HG02678 (cell line): ENCODE measurements around the gene ISY1.
"Not testable (repeated sequence)": the region's sequence is repeated elsewhere in the genome, so short reads cannot be mapped to it uniquely, and the experiment has no call there.

Experiments
- ATAC-seq: cut with Tn5 transposase; IDR thresholded peaks from one replicate; pipeline ENCODE4 v1.9.1; 2021; ENCODE audit warnings: mild to moderate bottlenecking, moderate library complexity; ENCODE audit not compliant: unreplicated experiment

The ISY1 gene

DNA sequence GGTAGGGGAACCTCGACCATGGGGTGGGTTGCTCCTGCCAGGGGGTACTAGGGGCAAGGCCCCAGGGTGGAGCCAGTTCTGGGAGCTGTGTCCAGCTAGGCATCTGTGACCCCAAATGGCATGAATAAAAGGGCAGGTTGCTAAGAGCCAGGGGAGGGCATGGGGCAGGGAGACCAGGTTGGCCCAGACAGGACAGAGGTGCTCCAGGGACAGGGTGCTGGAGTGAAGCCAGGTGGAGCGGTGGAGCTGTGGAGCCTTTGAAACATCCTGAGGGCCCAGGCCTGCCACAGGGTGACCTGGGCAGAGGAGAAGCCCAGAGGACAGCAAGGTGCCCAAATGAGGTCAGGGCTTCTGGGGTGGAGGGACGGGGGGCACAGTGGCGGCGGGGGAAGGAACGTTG lies 72.6 kb downstream of the ISY1 start:
- ATAC-seq: not testable (repeated sequence)

DNA sequence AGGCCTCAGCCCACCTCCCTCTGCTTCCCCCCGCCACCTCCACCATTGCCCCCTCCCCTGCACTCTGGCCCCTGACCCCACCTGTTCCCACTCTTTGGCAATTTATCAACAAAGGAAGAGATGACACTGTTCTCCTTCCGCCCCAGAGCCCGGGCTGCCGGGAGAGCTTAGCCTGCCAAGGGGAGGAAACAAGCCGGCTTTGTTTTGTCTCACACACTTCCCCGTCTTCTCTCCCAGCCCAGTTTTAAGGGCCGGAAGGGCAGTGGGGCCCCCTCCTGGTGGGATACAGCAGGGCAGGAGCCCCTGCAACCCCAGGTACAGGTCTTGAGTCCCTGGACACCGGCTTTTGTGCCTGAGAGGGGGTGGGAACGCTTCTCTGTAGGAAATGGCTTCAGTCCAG lies 73.0 kb downstream of the ISY1 start:
- ATAC-seq: not testable (repeated sequence)

DNA sequence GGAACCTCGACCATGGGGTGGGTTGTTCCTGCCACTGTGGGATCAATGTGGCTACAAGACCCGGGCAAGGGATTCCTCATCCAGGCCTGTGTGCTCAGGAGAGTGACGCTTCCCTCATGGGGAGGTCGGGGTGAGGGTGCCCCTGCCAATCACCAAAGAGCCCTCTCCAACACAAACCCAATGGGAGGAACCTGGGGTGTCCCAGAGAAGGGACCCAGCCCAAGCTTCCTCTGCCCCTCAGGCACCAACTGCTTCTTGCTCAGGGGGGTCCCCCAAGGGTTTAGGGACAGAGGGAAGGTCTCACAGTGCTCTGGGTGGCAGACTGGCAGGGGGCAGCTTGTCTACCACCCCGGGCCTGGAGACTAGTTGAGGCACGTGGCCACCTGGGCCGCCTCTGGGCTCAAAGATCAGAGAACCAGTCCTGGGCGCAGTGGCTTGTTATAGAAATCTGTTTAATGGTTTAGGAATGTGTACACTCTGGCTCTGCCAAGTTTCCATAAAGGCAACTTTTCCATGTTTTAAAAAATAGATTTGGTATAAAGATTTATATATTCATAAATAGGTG lies 73.6 kb downstream of the ISY1 start:
- ATAC-seq: no peak

DNA sequence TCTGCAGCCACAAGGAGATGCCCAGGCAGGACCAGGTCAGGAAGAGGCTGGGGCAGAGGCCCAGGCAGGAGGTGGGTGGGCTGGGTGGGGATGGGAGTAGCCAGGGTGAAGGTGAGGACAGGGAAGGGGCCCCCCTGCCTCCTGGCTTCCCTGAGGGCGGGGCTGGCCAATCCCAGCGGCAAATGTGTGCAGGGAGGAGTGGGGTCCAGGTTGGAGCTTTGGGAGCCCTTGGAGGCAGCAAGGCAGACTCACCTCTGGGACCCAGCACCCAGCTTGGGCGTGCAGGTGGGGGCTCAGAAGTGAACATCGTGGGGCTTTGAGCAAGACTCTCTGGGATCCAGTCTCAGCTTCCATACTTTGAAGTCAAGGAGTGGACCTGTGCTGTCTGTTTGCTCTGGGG lies 75.0 kb downstream of the ISY1 start:
- ATAC-seq: no peak

DNA sequence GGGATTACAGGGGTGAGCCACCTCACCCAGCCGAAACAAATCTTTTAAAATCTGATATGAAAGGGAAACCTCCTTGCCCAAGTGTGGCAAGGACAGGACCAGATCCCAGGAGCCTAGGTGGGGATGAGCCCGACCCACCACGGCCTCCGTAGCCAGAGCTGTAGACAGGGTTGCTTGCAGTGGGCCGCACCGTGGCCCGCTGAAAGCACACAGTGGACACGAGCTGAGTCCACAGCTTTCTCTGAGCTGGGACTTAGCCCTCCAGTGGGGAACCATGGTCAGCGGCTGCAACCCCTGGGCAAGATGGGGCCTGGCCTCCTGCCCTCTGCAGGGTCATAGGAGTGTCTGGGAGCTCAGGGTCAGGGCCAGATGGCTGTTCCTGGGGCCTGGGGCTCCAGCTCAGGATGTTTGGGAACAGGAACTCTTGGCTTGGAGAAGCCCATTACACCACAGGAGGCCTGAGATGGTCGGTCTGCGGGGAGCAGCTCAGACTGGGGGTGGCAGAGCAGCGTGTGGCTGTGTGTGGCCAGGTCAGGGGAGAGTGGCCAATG lies 75.6 kb downstream of the ISY1 start:
- ATAC-seq: no peak

DNA sequence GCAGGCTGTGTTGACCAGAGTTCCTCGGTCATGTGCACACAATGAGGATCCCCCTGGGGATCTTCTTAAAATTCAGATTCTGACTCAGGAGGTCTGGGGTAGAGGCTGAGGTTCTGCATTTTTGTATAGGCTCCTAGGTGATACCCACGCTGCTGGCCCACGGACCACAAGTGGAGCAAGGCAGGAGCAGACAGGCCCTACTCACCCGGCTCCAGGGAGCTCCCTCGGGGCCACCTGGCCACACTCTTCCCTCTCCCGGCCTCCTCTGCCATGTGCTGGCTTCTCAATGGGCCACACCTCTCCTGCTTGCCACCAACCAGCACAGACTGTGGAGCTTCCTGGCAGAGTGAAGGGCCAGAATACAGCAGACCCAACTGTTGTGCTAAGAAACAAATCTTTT lies 76.4 kb downstream of the ISY1 start:
- ATAC-seq: no peak

DNA sequence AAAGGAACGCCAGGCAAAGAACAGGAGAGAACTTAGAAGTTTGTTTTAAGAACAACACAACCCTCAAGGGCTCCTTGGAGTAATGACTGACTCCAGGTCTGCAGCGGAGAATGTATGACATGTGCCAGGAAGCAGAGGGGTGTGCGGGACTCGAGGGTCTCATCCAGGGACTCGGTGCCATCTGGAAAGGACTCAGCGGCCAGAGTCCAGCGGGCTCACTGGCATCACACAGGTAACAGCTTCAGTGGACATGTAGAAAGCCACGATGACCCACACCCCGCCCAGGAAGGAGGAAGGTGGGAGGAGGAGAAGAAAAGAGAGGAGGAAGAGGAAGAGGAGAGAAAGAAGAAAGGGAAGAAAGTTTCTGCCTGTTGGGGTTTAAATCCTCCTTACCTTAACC lies 78.8 kb downstream of the ISY1 start:
- no peak for ATAC-seq

DNA sequence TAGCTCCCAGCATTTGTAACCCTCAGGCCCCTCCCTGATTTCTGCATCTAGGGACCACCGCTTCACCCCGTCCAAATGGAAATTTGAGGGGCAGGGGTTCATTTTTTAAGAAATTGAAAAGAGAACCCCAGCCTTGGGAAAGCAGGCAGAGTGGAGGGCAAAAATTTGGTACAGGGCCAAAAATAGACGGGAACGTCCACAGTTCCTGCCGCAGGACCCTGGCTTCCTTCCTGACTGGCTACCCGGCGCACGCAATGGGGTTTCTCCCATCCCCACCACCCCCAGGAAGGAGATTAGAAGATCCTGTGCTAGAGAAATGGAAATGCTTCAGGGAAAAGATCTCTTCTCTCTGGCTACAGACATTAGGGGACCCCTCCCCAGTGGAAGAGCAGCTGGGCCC lies 79.4 kb downstream of the ISY1 start:
- ATAC-seq: no peak

DNA sequence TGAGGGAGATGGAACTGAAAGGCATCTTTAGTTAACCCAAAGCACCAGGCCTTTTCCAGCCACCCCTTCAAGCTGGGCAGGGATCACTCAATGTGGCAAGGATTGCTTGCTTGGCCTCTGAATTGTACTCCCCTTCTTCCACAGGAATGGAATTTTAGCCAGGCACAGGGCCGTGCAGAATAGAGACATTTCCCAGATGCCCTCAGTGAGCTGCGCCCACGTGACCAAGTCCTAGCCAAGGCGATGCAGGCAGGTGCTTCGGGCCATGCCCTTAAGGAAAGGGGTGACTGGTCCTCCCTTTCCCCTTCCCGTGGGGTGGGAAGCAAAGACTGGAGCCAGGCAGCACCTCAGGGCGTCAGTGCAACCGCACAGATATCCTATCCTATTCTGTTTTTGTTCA lies 82.4 kb downstream of the ISY1 start:
- no peak for ATAC-seq
